ENCODE measurements around the gene ASAP2. TPM values are rescaled to one million over a fixed set of nuclear protein-coding genes. Genes with fewer than 3 reads are reported as not detected.
A peak's percentile ranks its signal among the peaks of the same experiment; 100 is the strongest.

ASAP2 gene
- total and polyA plus RNA-seq, 9 of the 15 experiments (the other 6 are each of a cell fraction or from before 2014, with no cell fraction given): 0.06 to 4.3 (median 3.1) TPM

DNA sequence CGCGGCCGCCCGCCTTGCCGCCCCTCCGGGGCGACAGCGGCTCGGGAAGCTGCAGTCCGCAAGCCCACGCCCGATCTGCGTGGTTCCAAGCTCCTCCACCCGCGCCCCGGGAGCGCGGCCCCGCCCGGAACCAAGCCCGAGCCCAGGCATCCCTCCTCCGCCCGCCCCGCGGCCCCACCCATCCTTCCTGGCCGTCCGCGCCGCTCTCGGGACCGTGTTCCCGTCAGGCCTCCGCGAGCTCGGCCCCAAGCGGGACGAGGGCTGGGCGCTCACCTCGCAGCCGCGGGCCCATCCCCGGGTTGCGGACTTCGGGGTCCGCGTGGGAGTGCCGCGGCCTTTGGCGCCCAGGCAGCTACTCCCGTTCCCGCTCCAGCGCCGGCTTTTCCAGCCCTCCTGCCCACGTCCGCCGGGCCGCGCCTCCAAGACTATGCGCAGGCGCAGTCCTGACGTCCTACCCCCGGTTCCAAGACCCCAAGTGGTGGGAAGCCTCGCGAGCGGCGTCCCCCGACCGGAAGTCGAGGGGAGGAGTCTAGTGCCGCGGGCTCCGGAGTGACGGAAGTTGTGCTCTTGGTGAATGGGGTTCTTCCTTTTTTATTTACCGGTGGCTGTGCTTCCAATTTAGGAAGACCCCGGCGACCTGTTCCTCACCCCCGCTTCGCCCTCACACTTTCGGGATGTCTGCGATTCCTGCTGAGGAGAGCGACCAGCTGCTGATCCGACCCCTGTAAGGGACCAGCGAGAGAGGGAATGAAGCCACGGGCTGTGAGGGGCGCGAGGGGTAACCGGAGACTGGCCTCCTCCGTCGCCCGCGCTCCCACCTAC lies 216.7 kb downstream of the ASAP2 start, which contains the start of the genes CPSF3 and ITGB1BP1:
TSS of gene CPSF3 (plus strand) at position 555 of the 822 bp plus-strand sequence. CDS start at position 675, 120 bp downstream.
TSS of gene ITGB1BP1 (minus strand) at position 429 of the 822 bp plus-strand sequence. CDS start 4,831 bp downstream, outside the sequence.
- ATAC-seq: peak; percentile 93
- Histone ChIP-seq H4K20me1 (replicated peaks; ENCODE audit: control insufficient read depth, insufficient read depth, low read length) (no peaks in the 10 kb centered on the region), H3K4me2 (ENCODE audit: insufficient read depth, low read length) (peak within 1 kb of the TSS; percentile 95), H2AFZ (ENCODE audit: low read depth, low read length) (peak within 1 kb of the TSS; percentile 97), H3K4me3 (peak within 1 kb of the TSS; percentile 90), H3K9ac (ENCODE audit: insufficient read depth in 1 of 2, low read depth in 2 of 2, low read length in 2 of 2) (peak within 1 kb of the TSS; percentile 96 to 100), H3K9me3 (replicated peaks; ENCODE audit: control insufficient read depth, insufficient read depth, low read depth, low read length) (no peaks in the 10 kb centered on the region), H3K79me2 (ENCODE audit: control insufficient read depth, insufficient read depth, low read length) (peaks cover 54% of the 10 kb centered on the region), H3K4me1 (replicated peaks in 1 of 2; ENCODE audit: control insufficient read depth in 2 of 2, insufficient read depth in 2 of 2, low read length in 2 of 2) (peaks cover 19 to 29% of the 10 kb centered on the region in 2 experiments; a peak in 4 of 5 replicates), H3K27me3 (ENCODE audit: control insufficient read depth in 2 of 2, insufficient read depth in 2 of 2, low read length in 2 of 2) (no peaks in the 10 kb centered on the region), H3K27ac (ENCODE audit: extremely low read depth, low read depth, low read length) (peak within 1 kb of the TSS; percentile 90), H3K9me1 (ENCODE audit: control insufficient read depth, insufficient read depth, low read length) (no peaks in the 10 kb centered on the region), H3K36me3 (ENCODE audit: control insufficient read depth, insufficient read depth, low read length) (peaks cover 18% of the 10 kb centered on the region)
- ChIA-PET POLR2A (interaction anchor here (0.6 to 1.6 kb wide), 10 partner anchors 9 to 284 kb away, joined by 3 to 5 read pairs (median 3); partner anchors contain the start of gene ASAP2), CTCF (ENCODE audit: low intra/inter-chr PET ratio) (no interaction called here)
- in situ Hi-C loops (cut with MboI) (no loop called here), intact Hi-C loops (cut with micrococcal nuclease) (loop anchor here (5.0 kb wide), 3 partner anchors 129 to 281 kb away; partner anchors contain the start of gene ASAP2)
- no TSS peak for BruUV-seq (replicated peaks)
- peak; percentile 92 for FAIRE-seq
- DNase-seq (ENCODE audit: extremely low read depth in 1 of 4, low spot score in 3 of 4): peak; percentile 99
- WGBS (ENCODE audit: insufficient coverage, low coverage, missing lambda C conversion rate): under 1% methylated on average over 63 of the region's 91 CpGs
- peak; percentile 85 for TF ChIP-seq PHF8 (IDR thresholded peaks at IDR 0.05; ENCODE audit: borderline replicate concordance, low read length)
- 0 out of 2 replicates have a peak, but pooled peaks have one; percentile 73 for TF ChIP-seq RERE (CRISPR knock-in tag; IDR thresholded peaks at IDR 0.05; ENCODE audit: borderline replicate concordance)
- peak; percentile 59; the same call in 1 of the 2 replicates for TF ChIP-seq DPF2 (IDR thresholded peaks at IDR 0.05)
